Astrocyte of the spinal cord (primary cell): ENCODE data around the gene SEC24C.
"Not testable (repeated sequence)": the region's sequence is repeated elsewhere in the genome, so short reads cannot be mapped to it uniquely, and the experiment has no call there.

Experiments used
- DNase-seq: peaks from one replicate; pipeline ENCODE4 v3.0.0; 2011; ENCODE audit warnings: low read depth, low spot score
- H3K4me3 ChIP-seq: 2 replicates; pipeline ENCODE4 v1.5.1; 2011; ENCODE audit warnings: low read depth, mild to moderate bottlenecking, low read length, moderate library complexity
- in situ Hi-C: cut with HindIII; loops from 2 replicates; pipeline ENCODE4 v1.10.0; 2017; ENCODE audit warnings: low sequenced_read_pairs
- TF ChIP-seq, protein P1 (sequence below): IDR thresholded peaks from 2 replicates; pipeline ENCODE4 v1.5.1; 2012; ENCODE audit warnings: low read depth, mild to moderate bottlenecking, low read length, inconsistent platforms

The SEC24C gene, protein sequence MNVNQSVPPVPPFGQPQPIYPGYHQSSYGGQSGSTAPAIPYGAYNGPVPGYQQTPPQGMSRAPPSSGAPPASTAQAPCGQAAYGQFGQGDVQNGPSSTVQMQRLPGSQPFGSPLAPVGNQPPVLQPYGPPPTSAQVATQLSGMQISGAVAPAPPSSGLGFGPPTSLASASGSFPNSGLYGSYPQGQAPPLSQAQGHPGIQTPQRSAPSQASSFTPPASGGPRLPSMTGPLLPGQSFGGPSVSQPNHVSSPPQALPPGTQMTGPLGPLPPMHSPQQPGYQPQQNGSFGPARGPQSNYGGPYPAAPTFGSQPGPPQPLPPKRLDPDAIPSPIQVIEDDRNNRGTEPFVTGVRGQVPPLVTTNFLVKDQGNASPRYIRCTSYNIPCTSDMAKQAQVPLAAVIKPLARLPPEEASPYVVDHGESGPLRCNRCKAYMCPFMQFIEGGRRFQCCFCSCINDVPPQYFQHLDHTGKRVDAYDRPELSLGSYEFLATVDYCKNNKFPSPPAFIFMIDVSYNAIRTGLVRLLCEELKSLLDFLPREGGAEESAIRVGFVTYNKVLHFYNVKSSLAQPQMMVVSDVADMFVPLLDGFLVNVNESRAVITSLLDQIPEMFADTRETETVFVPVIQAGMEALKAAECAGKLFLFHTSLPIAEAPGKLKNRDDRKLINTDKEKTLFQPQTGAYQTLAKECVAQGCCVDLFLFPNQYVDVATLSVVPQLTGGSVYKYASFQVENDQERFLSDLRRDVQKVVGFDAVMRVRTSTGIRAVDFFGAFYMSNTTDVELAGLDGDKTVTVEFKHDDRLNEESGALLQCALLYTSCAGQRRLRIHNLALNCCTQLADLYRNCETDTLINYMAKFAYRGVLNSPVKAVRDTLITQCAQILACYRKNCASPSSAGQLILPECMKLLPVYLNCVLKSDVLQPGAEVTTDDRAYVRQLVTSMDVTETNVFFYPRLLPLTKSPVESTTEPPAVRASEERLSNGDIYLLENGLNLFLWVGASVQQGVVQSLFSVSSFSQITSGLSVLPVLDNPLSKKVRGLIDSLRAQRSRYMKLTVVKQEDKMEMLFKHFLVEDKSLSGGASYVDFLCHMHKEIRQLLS

DNA sequence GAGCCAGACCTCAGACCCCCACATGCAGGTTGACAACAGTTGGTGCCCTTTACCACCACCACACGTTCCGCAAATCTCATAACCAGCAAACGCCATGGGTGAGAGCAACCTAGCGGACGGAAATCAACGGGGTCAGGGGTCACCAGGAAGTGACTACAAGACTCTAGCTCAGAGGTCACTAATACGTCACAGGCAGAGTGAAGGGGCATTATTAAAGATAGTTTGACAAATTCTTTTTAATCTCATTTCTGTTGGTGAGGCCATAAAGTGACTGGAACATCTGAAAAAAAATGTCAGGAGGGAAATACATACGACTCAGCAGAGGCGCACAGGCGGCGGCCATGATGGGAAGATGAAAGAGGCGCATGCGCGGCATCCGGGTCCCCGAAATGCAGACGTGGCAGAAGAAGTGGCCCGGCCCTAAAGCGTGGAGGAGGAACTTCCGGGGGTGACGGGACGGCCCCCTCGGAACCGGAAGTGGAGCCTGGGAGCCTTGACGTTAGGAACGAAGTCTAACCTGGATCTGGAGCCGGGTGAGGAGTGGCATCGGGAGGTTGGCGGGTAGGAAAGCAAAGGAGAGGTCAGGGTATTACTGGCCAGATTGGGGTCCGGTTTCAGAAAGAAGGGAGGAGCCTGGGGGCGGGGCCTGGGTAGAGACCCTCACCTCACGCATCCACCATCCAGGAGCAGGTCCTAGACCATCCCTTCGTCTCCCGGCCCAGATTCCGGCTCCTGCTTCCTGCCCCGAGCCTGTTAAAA is at the start of gene SEC24C:
TSS of gene SEC24C (plus strand) at position 468 of the 759 bp plus-strand sequence. CDS start 2,461 bp downstream, outside the sequence.
- in situ Hi-C loops: no loop called here
- peak within 1 kb of the TSS; percentile 77 for H3K4me3 ChIP-seq
- TF ChIP-seq, protein P1, sequence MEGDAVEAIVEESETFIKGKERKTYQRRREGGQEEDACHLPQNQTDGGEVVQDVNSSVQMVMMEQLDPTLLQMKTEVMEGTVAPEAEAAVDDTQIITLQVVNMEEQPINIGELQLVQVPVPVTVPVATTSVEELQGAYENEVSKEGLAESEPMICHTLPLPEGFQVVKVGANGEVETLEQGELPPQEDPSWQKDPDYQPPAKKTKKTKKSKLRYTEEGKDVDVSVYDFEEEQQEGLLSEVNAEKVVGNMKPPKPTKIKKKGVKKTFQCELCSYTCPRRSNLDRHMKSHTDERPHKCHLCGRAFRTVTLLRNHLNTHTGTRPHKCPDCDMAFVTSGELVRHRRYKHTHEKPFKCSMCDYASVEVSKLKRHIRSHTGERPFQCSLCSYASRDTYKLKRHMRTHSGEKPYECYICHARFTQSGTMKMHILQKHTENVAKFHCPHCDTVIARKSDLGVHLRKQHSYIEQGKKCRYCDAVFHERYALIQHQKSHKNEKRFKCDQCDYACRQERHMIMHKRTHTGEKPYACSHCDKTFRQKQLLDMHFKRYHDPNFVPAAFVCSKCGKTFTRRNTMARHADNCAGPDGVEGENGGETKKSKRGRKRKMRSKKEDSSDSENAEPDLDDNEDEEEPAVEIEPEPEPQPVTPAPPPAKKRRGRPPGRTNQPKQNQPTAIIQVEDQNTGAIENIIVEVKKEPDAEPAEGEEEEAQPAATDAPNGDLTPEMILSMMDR: no peak
- DNase-seq: peak; percentile 97

DNA sequence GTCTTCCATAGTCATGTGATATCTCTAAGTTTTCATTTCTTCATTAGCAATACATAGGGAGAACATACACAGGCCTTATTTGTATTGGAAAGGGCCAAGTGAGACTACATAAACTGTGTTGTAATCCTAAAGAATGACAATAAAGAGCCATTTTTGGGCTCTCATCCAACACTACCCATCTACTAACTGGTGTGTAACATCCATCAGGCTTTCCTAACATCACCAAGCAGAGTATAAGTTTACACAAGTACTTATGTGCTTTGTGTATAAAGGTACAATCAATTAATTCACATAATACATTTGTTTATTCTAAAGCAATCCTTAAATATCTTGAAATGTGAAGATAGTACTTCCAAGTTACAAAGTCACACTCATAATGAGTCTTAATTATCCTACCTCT is 48.9 kb upstream of the SEC24C start:
- in situ Hi-C loops, DNase-seq, H3K4me3 ChIP-seq: not testable (repeated sequence)

DNA sequence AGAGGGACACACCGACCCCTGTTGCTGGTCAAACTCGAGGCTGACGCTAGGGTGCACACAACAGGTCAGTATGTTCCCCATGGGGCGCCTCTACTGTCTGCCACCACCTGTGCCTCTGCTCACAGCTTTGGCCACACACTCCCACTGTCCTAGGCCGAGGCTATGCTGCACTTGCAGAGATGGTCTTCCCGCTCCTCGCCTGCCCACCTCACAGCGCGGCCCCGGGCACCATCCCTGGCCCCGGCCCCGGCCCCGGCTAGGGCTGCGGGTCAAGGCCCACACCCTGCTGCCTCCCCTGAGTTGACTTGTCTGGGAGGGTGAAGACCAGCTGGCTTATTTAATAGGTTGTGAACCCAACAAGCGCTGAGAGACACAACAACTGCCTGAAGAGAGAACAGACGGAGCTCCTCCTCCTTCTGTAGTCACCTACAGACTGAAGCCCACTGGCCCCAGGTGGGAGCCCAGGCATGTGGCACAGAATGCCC is 46.5 kb upstream of the SEC24C start, which contains the start of gene AGAP5:
TSS of gene AGAP5 (minus strand) at position 435 of the 485 bp plus-strand sequence. CDS start at position 81, 354 bp downstream.
- DNase-seq, in situ Hi-C loops, H3K4me3 ChIP-seq: not testable (repeated sequence)

DNA sequence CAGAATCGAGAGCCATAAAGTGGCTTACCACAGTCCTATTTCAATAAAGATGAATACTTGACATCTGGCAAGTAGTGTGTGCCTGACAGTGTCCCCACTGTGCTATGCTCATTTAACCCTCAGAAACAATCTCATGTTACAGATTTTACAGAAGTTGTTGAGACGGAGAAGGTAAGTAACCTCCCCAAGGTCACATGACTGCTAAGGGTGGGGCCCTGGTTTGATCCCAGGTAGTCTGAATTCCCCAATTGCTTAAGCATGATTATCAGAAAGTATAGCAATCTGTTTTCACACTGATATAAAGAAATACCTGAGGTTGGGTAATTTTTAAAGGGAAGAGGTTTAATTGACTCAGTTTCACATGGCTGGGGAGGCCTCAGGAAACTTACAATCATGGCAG is 45.4 kb upstream of the SEC24C start:
- H3K4me3 ChIP-seq, in situ Hi-C loops, DNase-seq: not testable (repeated sequence)

DNA sequence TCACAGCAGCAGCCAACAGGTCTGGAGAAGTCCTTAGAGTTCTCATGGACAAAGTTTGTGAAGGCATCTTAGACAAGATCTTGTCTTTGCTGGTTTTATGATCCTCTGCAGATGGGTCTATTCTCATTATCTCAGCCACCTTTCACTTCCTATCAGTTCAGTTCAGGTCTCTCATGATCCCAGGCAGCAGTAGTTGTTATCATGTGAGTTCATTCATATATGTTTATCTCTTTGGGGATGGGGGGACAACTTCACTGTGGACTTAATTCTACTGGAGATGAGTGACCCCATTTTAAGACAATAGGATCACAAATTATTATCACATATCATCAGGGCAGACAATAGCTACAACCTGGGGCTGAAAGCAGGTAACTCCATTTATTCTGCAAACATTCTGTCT is 40.2 kb upstream of the SEC24C start:
- in situ Hi-C loops, H3K4me3 ChIP-seq, DNase-seq: not testable (repeated sequence)

DNA sequence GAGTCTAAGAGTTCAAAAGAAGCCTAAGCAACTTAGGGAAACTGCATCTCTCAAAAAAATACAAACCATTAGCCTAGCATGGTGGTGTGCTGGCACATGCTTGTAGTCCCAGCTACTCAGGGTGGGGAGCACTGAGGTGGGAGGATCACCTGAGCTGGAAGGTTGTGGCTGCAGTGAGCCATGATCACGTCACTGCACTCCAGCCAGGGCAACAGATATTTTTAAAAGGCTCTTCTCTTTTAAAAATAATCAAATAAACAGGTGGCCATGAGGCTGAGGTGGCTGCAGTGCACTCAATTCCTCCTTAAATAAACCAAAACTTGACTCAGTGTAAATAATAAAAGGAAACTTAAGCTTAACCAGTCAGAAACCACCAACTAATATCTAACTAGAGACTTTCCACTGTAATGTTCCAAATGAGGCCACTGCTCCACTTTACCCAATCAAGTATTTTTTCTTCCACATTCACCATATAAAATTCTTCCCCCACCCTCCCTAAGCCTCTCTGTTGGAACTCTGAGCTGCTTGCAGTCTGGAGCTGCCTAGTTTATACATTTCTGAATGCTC is 38.6 kb upstream of the SEC24C start:
- H3K4me3 ChIP-seq, DNase-seq, in situ Hi-C loops: not testable (repeated sequence)

DNA sequence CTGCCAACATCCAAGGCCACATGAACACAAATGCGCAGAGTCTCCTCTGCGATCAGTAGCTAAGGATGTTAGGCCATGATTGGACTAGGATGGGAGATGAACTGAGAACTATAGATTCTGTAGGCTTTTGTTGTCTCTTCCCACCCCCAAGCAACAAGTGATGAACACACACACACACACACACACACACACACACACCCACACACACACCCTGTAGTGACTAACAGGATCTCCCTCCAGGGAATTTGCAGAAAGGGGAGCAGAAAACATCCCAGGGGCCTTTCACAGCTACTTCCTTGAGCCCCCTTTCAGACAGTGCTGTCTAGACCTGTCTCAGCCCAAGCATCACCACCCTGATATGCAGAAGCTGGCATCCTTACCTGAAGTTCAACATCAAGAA is 37.7 kb upstream of the SEC24C start:
- in situ Hi-C loops, DNase-seq, H3K4me3 ChIP-seq: not testable (repeated sequence)

DNA sequence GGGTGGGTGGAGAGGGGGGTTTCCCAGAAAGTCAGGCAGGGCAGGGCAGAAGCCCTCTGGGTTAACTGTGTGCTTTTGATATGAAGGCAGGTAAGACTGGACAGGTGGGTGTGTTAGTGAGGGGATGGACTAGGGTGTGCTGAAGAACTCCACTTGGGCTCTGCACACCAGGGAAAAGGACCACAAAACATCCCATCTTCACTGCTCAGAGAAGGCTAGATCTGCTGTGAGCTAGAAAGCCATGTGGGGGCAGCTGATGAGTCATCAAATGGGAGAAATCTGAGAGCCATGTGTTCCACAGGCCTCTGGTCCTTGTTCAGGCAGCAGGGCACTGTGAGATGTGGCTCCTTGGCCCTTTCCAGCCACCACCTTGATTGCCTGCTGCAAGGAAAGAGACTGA is 36.5 kb upstream of the SEC24C start:
- in situ Hi-C loops, DNase-seq: not testable (repeated sequence)

DNA sequence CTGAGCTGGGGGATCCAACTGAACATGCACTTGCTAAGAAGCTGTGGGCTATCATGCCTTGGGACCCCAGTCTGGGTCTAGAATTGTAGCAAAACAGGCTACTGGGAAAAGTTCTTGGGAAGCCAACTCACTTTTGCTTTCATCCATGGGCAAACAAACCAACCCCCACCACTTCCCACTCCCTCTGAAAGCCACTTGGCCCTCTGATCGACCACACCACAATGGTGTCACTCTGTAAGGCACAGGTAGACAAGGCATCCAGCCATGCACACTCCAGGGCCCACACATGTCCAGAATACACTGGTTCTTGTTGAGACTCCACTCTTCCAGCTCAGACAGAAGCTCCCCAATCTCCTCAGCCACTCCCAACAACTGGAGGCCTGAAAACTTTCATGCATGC is 36.0 kb upstream of the SEC24C start:
- H3K4me3 ChIP-seq, in situ Hi-C loops, DNase-seq: not testable (repeated sequence)

More for the DNA sequence above, 36.5 kb upstream of the SEC24C start:
- not testable (repeated sequence) for H3K4me3 ChIP-seq

DNA sequence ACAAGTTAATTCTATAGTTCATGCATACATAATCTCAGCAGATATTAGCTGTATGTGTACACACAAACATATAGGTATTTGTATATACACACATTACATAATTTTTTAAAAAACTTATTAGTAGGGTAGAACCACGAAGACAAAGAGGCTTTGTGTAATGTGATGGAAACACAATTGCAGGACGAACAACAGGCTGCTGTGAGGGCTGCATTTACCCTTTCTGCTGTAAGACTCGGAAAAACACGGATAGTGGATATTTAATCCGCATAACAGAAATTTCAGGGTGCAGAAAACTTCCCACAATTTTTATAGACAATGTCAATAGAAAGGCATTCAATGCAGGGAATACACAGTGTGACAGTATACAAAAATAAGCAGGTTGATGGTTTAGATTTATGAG is 32.5 kb upstream of the SEC24C start:
- DNase-seq, in situ Hi-C loops, H3K4me3 ChIP-seq: not testable (repeated sequence)

DNA sequence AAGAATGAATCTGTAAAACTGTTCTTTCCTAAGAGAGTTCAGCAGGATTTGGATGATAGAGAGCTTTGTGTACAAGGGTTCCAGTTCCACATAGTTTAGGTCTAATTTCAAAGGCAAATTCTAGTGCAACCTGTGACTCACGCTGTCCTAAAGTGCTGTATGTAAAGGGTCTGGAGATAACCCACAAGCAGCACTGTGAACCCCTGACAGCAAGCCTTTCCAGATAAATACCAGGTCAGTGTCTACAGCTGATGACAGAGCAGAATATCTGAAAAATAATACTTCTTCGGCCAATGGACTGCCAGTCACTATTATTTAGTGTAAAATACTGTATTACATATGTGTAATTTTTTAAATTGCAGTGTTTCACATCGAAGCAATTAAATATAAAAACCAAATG is 30.3 kb upstream of the SEC24C start:
- H3K4me3 ChIP-seq, in situ Hi-C loops, DNase-seq: not testable (repeated sequence)

DNA sequence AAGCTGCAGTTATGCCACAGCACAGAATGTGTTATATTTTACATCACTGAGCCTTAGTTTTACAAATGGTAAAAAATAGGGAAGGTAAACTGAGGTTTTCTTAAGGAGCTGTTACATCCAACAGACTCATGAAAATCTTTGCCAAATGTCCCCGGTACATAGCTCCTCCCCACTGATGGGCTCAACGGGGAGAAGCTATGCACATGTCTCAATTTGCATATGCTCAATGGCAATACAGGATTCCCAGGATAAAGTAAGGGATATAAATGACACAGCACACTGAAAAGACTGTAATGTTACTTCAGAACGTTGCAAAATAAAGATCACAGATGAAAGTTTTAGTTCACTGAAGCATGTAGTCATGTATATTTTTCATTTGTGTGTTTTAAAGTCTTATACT is 29.7 kb upstream of the SEC24C start:
- in situ Hi-C loops, H3K4me3 ChIP-seq, DNase-seq: not testable (repeated sequence)

DNA sequence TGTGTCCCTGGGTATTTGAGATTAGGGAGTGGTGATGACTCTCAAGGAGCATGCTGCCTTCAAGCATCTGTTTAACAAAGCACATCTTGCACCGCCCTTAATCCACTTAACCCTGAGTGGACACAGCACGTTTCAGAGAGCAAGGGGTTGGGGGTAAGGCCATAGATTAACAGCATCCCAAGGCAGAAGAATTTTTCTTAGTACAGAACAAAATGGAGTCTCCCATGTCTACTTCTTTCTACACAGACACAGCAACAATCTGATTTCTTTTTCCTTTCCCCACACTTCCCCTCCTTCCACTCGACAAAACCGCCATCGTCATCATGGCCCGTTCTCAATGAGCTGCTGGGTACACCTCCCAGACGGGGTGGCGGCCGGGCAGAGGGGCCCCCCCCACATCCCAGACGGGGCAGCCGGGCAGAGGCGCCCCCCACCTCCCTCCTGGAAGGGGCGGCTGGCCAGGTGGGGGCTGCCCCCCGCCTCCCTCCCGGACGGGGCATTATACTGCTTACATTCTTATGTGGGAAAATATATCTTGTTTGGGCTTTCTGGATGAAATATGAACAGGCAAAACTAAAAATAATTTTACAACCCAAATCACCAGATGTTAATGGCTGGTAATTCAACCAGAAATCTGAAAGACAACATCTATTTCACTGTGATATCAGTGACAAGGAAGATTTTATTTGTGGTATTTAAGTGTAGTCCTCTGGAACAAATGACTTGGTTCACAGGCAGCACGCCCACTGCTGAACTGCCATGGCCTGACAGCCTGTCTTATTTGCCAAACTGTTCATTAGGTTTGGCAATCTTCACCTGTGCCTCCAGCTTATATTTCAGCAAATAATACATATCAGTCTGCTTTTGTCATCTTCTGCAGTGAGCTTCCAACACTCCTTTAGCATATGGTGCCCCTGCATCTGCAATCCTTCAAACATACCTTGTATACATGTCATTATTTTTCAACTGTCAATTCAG is 28.7 kb upstream of the SEC24C start:
- in situ Hi-C loops, DNase-seq, H3K4me3 ChIP-seq: not testable (repeated sequence)
